HepG2 (cell line): ENCODE results near the gene MYO1E. TPM values are rescaled to one million over a fixed set of nuclear protein-coding genes. Genes with fewer than 3 reads are reported as not detected.

Experiments used
- ATAC-seq: fragments of 200-7000 bp; cut with Tn5 transposase; 3 replicates; pipeline ENCODE4 v1.9.1; 2020; ENCODE audit warnings: mild to moderate bottlenecking, moderate library complexity
- BruUV-seq: library from RNA; stranded (reverse); fragments of 400-500 nt; replicated peaks from 2 replicates; lab custom pipeline; 2021; lab: Mats Ljungman, UMichigan
- CTCF ChIA-PET: fragments of 300-600 bp; formaldehyde crosslinking; extraction: SDS; loops from one replicate; lab custom pipeline; 2021; ENCODE audit warnings: low total read pairs, inconsistent platforms, low intra/inter-chr PET ratio; lab: Yijun Ruan, JAX
- POLR2A ChIA-PET: fragments of 350-600 bp; sonication (Branson Sonifier 250); formaldehyde crosslinking; loops from one replicate; lab custom pipeline; 2020; ENCODE audit warnings: antibody characterized with exemption, inconsistent platforms; lab: Yijun Ruan, JAX
- DNase-seq: peaks from one replicate; pipeline ENCODE4 v3.0.0-alpha.2; 2015; ENCODE audit warnings: low spot score
- FAIRE-seq: peaks from 3 replicates; lab custom pipeline; 2011; peaks lifted over from hg19 to GRCh38; lab: Jason Lieb, UNC
- H2AFZ ChIP-seq: one replicate; pipeline ENCODE4 v1.6.1; 2011; ENCODE audit warnings: low read length, inconsistent platforms
- H3K27ac ChIP-seq: fragments of 300-600 bp; 3 replicates; pipeline ENCODE4 v1.8.0; 2011; ENCODE audit warnings: mixed run types, mild to moderate bottlenecking, mixed read lengths, low read length, inconsistent platforms; ENCODE audit not compliant: insufficient read depth; ENCODE audit errors: extremely low read length
- H3K27me3 ChIP-seq, 2 experiments: fragments of 200-600 bp in 1 of 2; 2 replicates in 1 of 2; 3 replicates in 1 of 2; pipeline versions ENCODE4 v1.6.0 to v1.8.0; 2011; ENCODE audit warnings: low read length in 2 of 2, mild to moderate bottlenecking in 2 of 2, moderate library complexity in 2 of 2, inconsistent platforms in 1 of 2; ENCODE audit not compliant: insufficient read depth in 2 of 2, control insufficient read depth in 1 of 2
- H3K36me3 ChIP-seq, 2 experiments: fragments of 200-600 bp in 1 of 2; replicated peaks in 1 of 2; 2 replicates in 1 of 2; 3 replicates in 1 of 2; pipeline versions ENCODE4 v1.5.1 to v1.8.0; 2011; ENCODE audit warnings: low read length in 2 of 2, inconsistent platforms in 1 of 2; ENCODE audit not compliant: insufficient read depth in 2 of 2, control insufficient read depth in 1 of 2
- H3K4me1 ChIP-seq: 2 replicates; pipeline ENCODE4 v1.5.1; 2012; ENCODE audit warnings: low read length, inconsistent platforms; ENCODE audit not compliant: insufficient read depth
- H3K4me2 ChIP-seq: 2 replicates; pipeline ENCODE4 v1.6.0; 2011; ENCODE audit warnings: low read depth, low read length, inconsistent platforms
- H3K4me3 ChIP-seq, 3 experiments: fragments of 200-600 bp in 1 of 3; sonication (generic), shearing (Covaris generic) in 1 of 3; replicated peaks in 1 of 3; 2 replicates each; pipeline ENCODE4 v1.5.1; 2011 to 2016; ENCODE audit warnings: low read length in 3 of 3, inconsistent platforms in 2 of 3, low read depth in 2 of 3, mild to moderate bottlenecking in 2 of 3, control low read depth in 1 of 3, mixed read lengths in 1 of 3; ENCODE audit not compliant: insufficient read depth in 1 of 3
- H3K79me2 ChIP-seq: one replicate; pipeline ENCODE4 v1.6.1; 2011; ENCODE audit warnings: low read length, inconsistent platforms; ENCODE audit not compliant: insufficient read depth
- H3K9ac ChIP-seq: 2 replicates; pipeline ENCODE4 v1.6.0; 2011; ENCODE audit warnings: mild to moderate bottlenecking, low read depth, low read length, inconsistent platforms; ENCODE audit not compliant: insufficient read depth
- H3K9me3 ChIP-seq: 2 replicates; pipeline ENCODE4 v1.5.1; 2012; ENCODE audit warnings: mild to moderate bottlenecking, low read length
- H4K20me1 ChIP-seq: 2 replicates; pipeline ENCODE4 v1.6.0; 2011; ENCODE audit warnings: inconsistent platforms, mild to moderate bottlenecking, low read length, moderate library complexity; ENCODE audit not compliant: insufficient read depth
- ARID2 ChIP-seq: sonication (generic); formaldehyde crosslinking; IDR thresholded peaks from 2 replicates; pipeline ENCODE4 v1.8.1; 2022; ENCODE audit warnings: mild to moderate bottlenecking, missing genetic modification reagents, borderline replicate concordance
- FOSL1 ChIP-seq: sonication (generic); formaldehyde crosslinking; IDR thresholded peaks from 2 replicates; pipeline ENCODE4 v1.9.0; 2021; ENCODE audit warnings: missing genetic modification reagents, borderline replicate concordance
- MXD4 ChIP-seq: IDR thresholded peaks from 2 replicates; pipeline ENCODE4 v1.6.1; 2016; ENCODE audit warnings: mild to moderate bottlenecking, missing biosample characterization, missing genetic modification reagents
- SMARCC2 ChIP-seq: fragments of 450-650 bp; IDR thresholded peaks from 2 replicates; pipeline ENCODE4 v1.6.1; 2017; ENCODE audit warnings: antibody characterized with exemption, mild to moderate bottlenecking
- ZNF260 ChIP-seq: sonication (generic); formaldehyde crosslinking; IDR thresholded peaks from 2 replicates; pipeline ENCODE4 v1.4.0; 2020; ENCODE audit warnings: missing genetic modification reagents, low read depth, mild to moderate bottlenecking, borderline replicate concordance
- ZNF296 ChIP-seq: sonication (generic); formaldehyde crosslinking; conservative IDR thresholded peaks from 2 replicates; pipeline ENCODE4 v1.5.0; 2020; ENCODE audit warnings: mild to moderate bottlenecking, missing genetic modification reagents
- ZNF607 ChIP-seq: sonication (generic); formaldehyde crosslinking; IDR thresholded peaks from 2 replicates; pipeline ENCODE4 v1.5.1; 2020; ENCODE audit warnings: missing genetic modification reagents, mild to moderate bottlenecking, borderline replicate concordance
- WGBS: methylation state at CpG from one replicate; pipeline ENCODE4 v1.1.6; 2017; ENCODE audit warnings: low lambda C conversion rate; 5-methylcytosine and 5-hydroxymethylcytosine counted together
- in situ Hi-C: cut with HindIII; loops from 2 replicates; pipeline ENCODE4 v1.10.0; 2017; ENCODE audit warnings: low pct_unique_long_range_greater_than_20kb; ENCODE audit not compliant: extremely low pct_ligation_motif_present
- intact Hi-C: fragments of 100-400 bp; cut with micrococcal nuclease; formaldehyde crosslinking; loops from one replicate; pipeline ENCODE4 v1.10.0; 2022; ENCODE audit not compliant: unreplicated experiment
- polyA plus RNA-seq, 8 experiments: library from polyadenylated mRNA; depleted of rRNA in 3 of 8; stranded (reverse) in 7 of 8; unstranded in 1 of 8; fragments of >200 nt; fragmentation: Illumina TruSeq in 4 of 8; extraction: Trizol in 4 of 8; gene quantifications; 2 replicates each; pipeline versions ENCODE4 v1.2.1 to v1.2.3, GENCODE V29; 2011 to 2016; ENCODE audit warnings: low read depth in 4 of 8, missing spikeins in 1 of 8, mixed read lengths in 1 of 8; ENCODE audit not compliant: insufficient read depth in 1 of 8
- total RNA-seq, 5 experiments: library from RNA; depleted of rRNA; stranded (reverse); fragments of >200 nt; fragmentation: Illumina TruSeq; extraction: Trizol; gene quantifications; 2 replicates each; pipeline ENCODE4 v1.2.3, GENCODE V29; 2016; ENCODE audit warnings: low read depth in 1 of 5
- TF ChIP-seq, protein P1 (sequence below): sonication (generic); formaldehyde crosslinking; IDR thresholded peaks from 2 replicates; pipeline ENCODE4 v1.8.0; 2022; ENCODE audit warnings: mild to moderate bottlenecking, missing genetic modification reagents, moderate library complexity
- TF ChIP-seq, protein P2 (sequence below): sonication (generic); formaldehyde crosslinking; IDR thresholded peaks from 2 replicates; pipeline ENCODE4 v1.9.0; 2021; ENCODE audit warnings: missing genetic modification reagents, borderline replicate concordance
- TF ChIP-seq, protein P3 (sequence below): sonication (generic); formaldehyde crosslinking; IDR thresholded peaks from 2 replicates; pipeline ENCODE4 v1.4.0; 2020; ENCODE audit warnings: low read depth, mild to moderate bottlenecking, missing genetic modification reagents
- TF ChIP-seq, protein P4 (sequence below): IDR thresholded peaks from 2 replicates; pipeline ENCODE4 v1.4.0; 2020; ENCODE audit warnings: mild to moderate bottlenecking, missing genetic modification reagents
- TF ChIP-seq, protein P5 (sequence below): sonication (generic); formaldehyde crosslinking; IDR thresholded peaks from 2 replicates; pipeline ENCODE4 v1.5.1; 2020; ENCODE audit warnings: mild to moderate bottlenecking, moderate library complexity, missing genetic modification reagents
- TF ChIP-seq, protein P6 (sequence below): sonication (generic); formaldehyde crosslinking; IDR thresholded peaks from 2 replicates; pipeline ENCODE4 v1.4.0; 2020; ENCODE audit warnings: missing genetic modification reagents

The MYO1E gene
- total and polyA plus RNA-seq, 2 of the 13 experiments (the other 11 are each of a cell fraction or from before 2014, with no cell fraction given): 15.7 to 25.1 TPM

DNA sequence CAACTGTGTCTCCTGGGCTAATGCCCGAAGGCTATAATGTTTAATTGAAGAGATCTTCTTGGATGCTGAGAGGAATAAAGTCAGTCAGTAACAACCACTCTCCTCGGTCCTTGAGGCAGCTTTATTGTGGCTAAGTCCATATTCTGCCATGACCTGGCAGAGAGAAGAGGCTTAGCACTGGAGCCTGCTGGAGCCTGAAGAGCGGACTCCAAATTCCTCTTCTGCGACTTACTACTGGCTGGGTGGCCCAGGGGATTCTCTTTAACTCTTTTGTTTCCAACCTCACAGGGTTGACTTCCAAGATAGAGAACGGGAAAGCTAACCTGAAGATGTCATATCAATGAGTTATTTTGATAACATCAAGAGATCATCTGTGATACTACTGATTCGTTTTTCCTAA lies 71.1 kb downstream of the MYO1E start:
- Histone ChIP-seq H3K79me2 (peaks cover 3% of the 10 kb centered on the region), H3K36me3 (no peaks in the 10 kb centered on the region), H3K9ac (no peak overlapping the region), H3K4me1 (peaks cover 25% of the 10 kb centered on the region), H2AFZ (no peak overlapping the region), H3K27me3 (no peaks in the 10 kb centered on the region), H4K20me1 (0 out of 2 replicates have a peak, but pooled peaks cover 2% of the 10 kb centered on the region), H3K27ac (no peak overlapping the region), H3K4me3 (no peak overlapping the region), H3K9me3 (no peaks in the 10 kb centered on the region), H3K4me2 (no peak overlapping the region)
- 94% methylated on average over 6 of the region's 6 CpGs for WGBS
- no peak for ATAC-seq
- ChIA-PET CTCF (no interaction called here), POLR2A (no interaction called here)
- no peak for DNase-seq
- in situ Hi-C loops (no loop called here), intact Hi-C loops (no loop called here)
- no peak for FAIRE-seq
- no TSS peak for BruUV-seq
- TF ChIP-seq MXD4 (CRISPR knock-in tag) (no peak), SMARCC2 (no peak), ZNF296 (CRISPR knock-in tag) (no peak), FOSL1 (CRISPR knock-in tag) (no peak), ZNF260 (CRISPR knock-in tag) (no peak), ZNF607 (CRISPR knock-in tag) (no peak), ARID2 (CRISPR knock-in tag) (no peak)
- TF ChIP-seq, protein P1, sequence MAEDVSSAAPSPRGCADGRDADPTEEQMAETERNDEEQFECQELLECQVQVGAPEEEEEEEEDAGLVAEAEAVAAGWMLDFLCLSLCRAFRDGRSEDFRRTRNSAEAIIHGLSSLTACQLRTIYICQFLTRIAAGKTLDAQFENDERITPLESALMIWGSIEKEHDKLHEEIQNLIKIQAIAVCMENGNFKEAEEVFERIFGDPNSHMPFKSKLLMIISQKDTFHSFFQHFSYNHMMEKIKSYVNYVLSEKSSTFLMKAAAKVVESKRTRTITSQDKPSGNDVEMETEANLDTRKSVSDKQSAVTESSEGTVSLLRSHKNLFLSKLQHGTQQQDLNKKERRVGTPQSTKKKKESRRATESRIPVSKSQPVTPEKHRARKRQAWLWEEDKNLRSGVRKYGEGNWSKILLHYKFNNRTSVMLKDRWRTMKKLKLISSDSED (CRISPR knock-in tag): no peak
- TF ChIP-seq, protein P2, sequence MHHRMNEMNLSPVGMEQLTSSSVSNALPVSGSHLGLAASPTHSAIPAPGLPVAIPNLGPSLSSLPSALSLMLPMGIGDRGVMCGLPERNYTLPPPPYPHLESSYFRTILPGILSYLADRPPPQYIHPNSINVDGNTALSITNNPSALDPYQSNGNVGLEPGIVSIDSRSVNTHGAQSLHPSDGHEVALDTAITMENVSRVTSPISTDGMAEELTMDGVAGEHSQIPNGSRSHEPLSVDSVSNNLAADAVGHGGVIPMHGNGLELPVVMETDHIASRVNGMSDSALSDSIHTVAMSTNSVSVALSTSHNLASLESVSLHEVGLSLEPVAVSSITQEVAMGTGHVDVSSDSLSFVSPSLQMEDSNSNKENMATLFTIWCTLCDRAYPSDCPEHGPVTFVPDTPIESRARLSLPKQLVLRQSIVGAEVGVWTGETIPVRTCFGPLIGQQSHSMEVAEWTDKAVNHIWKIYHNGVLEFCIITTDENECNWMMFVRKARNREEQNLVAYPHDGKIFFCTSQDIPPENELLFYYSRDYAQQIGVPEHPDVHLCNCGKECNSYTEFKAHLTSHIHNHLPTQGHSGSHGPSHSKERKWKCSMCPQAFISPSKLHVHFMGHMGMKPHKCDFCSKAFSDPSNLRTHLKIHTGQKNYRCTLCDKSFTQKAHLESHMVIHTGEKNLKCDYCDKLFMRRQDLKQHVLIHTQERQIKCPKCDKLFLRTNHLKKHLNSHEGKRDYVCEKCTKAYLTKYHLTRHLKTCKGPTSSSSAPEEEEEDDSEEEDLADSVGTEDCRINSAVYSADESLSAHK: no peak
- TF ChIP-seq, protein P3, sequence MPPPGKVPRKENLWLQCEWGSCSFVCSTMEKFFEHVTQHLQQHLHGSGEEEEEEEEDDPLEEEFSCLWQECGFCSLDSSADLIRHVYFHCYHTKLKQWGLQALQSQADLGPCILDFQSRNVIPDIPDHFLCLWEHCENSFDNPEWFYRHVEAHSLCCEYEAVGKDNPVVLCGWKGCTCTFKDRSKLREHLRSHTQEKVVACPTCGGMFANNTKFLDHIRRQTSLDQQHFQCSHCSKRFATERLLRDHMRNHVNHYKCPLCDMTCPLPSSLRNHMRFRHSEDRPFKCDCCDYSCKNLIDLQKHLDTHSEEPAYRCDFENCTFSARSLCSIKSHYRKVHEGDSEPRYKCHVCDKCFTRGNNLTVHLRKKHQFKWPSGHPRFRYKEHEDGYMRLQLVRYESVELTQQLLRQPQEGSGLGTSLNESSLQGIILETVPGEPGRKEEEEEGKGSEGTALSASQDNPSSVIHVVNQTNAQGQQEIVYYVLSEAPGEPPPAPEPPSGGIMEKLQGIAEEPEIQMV: no peak
- TF ChIP-seq, protein P4, sequence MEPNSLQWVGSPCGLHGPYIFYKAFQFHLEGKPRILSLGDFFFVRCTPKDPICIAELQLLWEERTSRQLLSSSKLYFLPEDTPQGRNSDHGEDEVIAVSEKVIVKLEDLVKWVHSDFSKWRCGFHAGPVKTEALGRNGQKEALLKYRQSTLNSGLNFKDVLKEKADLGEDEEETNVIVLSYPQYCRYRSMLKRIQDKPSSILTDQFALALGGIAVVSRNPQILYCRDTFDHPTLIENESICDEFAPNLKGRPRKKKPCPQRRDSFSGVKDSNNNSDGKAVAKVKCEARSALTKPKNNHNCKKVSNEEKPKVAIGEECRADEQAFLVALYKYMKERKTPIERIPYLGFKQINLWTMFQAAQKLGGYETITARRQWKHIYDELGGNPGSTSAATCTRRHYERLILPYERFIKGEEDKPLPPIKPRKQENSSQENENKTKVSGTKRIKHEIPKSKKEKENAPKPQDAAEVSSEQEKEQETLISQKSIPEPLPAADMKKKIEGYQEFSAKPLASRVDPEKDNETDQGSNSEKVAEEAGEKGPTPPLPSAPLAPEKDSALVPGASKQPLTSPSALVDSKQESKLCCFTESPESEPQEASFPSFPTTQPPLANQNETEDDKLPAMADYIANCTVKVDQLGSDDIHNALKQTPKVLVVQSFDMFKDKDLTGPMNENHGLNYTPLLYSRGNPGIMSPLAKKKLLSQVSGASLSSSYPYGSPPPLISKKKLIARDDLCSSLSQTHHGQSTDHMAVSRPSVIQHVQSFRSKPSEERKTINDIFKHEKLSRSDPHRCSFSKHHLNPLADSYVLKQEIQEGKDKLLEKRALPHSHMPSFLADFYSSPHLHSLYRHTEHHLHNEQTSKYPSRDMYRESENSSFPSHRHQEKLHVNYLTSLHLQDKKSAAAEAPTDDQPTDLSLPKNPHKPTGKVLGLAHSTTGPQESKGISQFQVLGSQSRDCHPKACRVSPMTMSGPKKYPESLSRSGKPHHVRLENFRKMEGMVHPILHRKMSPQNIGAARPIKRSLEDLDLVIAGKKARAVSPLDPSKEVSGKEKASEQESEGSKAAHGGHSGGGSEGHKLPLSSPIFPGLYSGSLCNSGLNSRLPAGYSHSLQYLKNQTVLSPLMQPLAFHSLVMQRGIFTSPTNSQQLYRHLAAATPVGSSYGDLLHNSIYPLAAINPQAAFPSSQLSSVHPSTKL (CRISPR knock-in tag): no peak
- TF ChIP-seq, protein P5, sequence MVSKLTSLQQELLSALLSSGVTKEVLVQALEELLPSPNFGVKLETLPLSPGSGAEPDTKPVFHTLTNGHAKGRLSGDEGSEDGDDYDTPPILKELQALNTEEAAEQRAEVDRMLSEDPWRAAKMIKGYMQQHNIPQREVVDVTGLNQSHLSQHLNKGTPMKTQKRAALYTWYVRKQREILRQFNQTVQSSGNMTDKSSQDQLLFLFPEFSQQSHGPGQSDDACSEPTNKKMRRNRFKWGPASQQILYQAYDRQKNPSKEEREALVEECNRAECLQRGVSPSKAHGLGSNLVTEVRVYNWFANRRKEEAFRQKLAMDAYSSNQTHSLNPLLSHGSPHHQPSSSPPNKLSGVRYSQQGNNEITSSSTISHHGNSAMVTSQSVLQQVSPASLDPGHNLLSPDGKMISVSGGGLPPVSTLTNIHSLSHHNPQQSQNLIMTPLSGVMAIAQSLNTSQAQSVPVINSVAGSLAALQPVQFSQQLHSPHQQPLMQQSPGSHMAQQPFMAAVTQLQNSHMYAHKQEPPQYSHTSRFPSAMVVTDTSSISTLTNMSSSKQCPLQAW: no peak
- TF ChIP-seq, protein P6, sequence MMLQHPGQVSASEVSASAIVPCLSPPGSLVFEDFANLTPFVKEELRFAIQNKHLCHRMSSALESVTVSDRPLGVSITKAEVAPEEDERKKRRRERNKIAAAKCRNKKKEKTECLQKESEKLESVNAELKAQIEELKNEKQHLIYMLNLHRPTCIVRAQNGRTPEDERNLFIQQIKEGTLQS: no peak
